ENCODE results near the gene ST3GAL3.

DNA sequence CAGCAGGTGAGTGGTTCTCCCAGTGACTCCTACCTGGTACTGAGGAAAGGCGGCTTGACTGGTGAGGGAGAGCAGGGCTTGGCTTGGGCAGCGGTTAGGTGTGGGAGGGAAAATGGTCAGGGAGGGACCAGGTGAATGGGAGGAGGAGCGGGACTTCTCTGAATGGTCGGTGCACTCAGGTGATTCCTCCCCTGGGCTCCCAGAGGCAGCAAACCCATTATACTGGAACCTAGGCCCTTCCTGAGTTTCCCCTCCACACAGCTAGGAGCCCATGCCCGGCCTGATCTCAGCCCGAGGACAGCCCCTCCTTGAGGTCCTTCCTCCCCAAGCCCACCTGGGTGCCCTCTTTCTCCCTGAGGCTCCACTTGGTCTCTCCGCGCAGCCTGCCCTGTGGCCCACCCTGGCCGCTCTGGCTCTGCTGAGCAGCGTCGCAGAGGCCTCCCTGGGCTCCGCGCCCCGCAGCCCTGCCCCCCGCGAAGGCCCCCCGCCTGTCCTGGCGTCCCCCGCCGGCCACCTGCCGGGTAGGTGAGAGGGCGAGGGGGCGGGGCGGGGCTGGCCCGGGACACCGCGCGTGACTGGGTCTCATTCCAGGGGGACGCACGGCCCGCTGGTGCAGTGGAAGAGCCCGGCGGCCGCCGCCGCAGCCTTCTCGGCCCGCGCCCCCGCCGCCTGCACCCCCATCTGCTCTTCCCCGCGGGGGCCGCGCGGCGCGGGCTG lies 228.5 kb downstream of the ST3GAL3 start:
- TF ChIP-seq, protein P1, sequence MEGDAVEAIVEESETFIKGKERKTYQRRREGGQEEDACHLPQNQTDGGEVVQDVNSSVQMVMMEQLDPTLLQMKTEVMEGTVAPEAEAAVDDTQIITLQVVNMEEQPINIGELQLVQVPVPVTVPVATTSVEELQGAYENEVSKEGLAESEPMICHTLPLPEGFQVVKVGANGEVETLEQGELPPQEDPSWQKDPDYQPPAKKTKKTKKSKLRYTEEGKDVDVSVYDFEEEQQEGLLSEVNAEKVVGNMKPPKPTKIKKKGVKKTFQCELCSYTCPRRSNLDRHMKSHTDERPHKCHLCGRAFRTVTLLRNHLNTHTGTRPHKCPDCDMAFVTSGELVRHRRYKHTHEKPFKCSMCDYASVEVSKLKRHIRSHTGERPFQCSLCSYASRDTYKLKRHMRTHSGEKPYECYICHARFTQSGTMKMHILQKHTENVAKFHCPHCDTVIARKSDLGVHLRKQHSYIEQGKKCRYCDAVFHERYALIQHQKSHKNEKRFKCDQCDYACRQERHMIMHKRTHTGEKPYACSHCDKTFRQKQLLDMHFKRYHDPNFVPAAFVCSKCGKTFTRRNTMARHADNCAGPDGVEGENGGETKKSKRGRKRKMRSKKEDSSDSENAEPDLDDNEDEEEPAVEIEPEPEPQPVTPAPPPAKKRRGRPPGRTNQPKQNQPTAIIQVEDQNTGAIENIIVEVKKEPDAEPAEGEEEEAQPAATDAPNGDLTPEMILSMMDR (optimal IDR thresholded peaks at IDR 0.05 in 1 of 3, IDR thresholded peaks at IDR 0.05 in 1 of 3, conservative IDR thresholded peaks at IDR 0.05 in 1 of 3; ENCODE audit: extremely low read depth in 1 of 3, insufficient read depth in 2 of 3, low read length in 3 of 3) = no peak
- no peak for TF ChIP-seq EZH2 (IDR thresholded peaks at IDR 0.05; ENCODE audit: low read length)

Measured in keratinocyte (primary cell).